T47D (cell line): ENCODE measurements around the gene EPB41L2.

Source experiments
- DNase-seq, 2 experiments: peaks; one replicate each; pipeline versions ENCODE4 v3.0.0 to v3.0.0-alpha.2; 2011 to 2012; ENCODE audit warnings: low read depth in 1 of 2, low spot score in 1 of 2
- JUND ChIP-seq: IDR thresholded peaks from 2 replicates; pipeline ENCODE4 v1.6.1; 2012; ENCODE audit warnings: low read depth
- in situ Hi-C: cut with HindIII; loops from 2 replicates; pipeline ENCODE4 v1.10.0; 2016; ENCODE audit warnings: low sequenced_read_pairs, low pct_unique_long_range_greater_than_20kb

EPB41L2 gene

GRCh38 chr6:131058236-131058635, 4.8 kb downstream of the EPB41L2 start:
- no peak for TF ChIP-seq JUND
- in situ Hi-C loops, result no loop called here
- DNase-seq, result no peak

DNA sequence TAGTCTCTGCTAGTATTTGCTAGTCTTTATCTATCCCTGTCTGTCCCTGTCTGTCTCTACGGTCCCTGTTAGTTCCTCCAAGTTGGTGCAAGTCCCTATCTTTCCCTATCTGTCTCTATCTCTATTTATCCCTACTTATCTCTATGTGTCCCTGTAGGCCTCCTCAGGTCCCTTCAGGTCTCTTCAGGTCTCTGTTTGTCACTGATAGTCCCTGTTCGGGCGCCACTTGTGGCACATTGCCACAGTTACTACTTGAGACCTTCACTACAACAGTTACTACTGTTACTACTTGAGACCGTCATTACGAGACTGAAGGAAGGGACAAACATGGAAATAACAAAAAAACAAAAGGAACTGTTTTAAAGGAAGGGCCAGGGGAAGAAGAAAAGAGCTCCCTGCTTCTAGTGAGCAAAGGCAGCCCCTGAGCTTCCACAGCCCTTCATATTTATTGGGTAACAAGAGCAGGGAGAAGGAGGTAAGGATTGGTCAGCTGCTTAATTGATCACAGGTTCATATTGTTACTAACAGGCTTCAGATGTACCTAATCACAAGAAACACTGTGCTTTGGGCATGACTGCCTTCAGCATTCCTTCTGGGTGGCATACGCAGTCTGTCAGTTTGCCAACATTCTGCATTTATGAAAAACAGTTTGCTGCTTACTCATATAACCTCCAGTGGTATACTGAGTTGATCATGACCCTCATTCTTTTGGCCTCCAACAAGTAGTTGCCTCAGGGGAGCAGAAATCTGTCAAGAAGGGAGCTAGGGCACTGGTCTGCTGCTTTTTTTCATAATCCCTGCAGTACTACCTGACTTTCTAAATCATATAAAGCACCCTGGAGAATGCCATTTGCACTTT, 8.4 kb downstream of the EPB41L2 start:
- peak in 1 of 2 experiments; percentile 6 for DNase-seq
- TF ChIP-seq JUND, result no peak
- in situ Hi-C loops, result no loop called here

GRCh38 chr6:131053546-131054240, 9.4 kb downstream of the EPB41L2 start:
- peak in 1 of 2 experiments; percentile 7 for DNase-seq
- TF ChIP-seq JUND, result no peak
- in situ Hi-C loops, result no loop called here

DNA sequence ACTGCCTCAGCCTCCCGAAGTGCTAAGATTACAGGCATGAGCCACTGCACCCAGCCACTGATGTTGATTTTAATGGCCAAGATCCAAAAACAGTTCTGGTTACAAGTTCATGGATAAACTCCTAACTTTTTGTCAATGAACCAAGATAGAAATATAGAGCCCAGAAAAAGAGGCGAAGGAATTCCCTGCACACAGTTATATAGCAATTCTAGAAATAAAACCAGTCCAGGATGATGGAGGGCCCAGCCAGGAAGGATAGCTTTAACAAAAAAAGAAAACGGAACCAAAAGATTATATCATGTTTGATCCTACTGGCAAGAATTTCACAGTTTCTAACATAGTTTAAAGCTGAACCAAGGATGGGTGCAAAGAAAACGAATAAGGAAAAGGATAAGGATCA, 10.9 kb downstream of the EPB41L2 start:
- DNase-seq, result no peak
- in situ Hi-C loops, result no loop called here
- TF ChIP-seq JUND, result no peak

DNA sequence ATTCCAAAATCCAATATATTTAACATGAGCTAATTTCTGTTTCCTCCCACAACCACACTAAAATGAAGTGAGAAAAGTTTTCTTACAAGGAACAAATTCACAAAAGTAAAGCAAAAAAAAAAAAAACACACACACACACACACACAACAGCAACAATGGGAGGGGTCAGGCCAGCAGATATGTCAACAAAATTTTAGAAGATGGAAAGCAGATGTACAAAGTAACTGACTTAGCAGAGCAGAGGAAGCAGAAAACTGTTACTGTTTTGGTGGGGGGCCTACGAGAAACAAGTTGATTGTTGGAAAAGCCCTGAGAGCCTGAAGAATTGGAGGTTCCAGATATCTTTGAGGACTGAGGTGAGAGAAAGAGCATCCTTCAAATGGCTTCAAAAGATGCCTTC, 11.7 kb downstream of the EPB41L2 start:
- no peak for TF ChIP-seq JUND
- in situ Hi-C loops, result no loop called here
- DNase-seq, result no peak

- TF ChIP-seq JUND, result no peak
- no peak for DNase-seq
- in situ Hi-C loops, result no loop called here
Observed at GRCh38 chr6:131049608-131050007, 13.4 kb downstream of the EPB41L2 start.

DNA sequence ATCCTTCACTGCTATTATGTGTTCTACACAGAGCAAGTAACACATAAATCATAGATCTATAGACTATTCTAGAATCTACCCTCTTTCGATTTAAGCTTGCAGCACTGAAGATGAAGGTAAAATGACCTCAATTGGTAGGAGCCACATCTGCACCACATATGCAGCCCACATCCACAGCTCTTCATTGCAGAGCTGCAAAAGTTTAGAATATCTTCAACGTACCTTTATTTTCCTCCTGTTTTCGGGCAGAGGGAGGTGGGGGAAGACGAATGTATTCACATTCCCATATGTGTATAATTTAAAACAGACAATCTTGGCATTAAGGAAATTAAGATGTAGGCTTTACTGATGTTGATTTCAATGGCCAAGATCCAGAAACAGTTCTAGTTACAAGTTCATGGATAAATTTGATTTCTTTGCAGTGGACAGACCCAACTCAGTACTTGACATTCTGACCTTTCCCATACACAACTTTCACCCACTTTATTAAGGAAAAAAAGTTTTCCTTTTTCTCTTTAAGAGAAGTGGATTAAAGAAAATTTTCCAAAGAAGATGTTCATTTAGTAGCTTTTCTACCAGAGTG, 14.0 kb downstream of the EPB41L2 start:
- in situ Hi-C loops, result no loop called here
- no peak for TF ChIP-seq JUND
- no peak for DNase-seq

GRCh38 chr6:131048459-131048858, 14.6 kb downstream of the EPB41L2 start:
- TF ChIP-seq JUND, result no peak
- in situ Hi-C loops, result no loop called here
- no peak for DNase-seq

GRCh38 chr6:131045139-131045538, 17.9 kb downstream of the EPB41L2 start:
- in situ Hi-C loops, result no loop called here
- TF ChIP-seq JUND, result no peak
- no peak for DNase-seq

GRCh38 chr6:131043902-131044447, 19.1 kb downstream of the EPB41L2 start:
- in situ Hi-C loops, result no loop called here
- TF ChIP-seq JUND, result no peak
- DNase-seq, result no peak

DNA sequence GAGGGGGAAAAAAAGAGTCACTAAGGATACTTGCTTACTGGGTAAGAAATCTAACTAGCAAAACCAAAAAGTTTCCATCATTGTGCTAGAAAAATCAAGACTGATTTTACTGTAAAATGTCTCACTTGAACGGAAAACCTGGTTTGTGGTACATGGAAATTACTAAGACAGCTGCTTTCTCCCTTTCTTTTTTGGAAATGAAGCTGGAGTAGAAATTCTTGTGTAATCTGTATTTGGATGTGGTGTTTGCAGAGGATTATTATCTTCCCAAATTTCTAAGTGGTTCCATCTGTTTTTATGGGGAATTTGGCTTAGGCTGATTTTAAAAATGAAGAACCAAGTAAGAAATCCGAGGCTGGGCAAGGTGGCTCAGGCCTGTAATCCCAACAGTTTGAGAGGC, 20.4 kb downstream of the EPB41L2 start:
- DNase-seq, result no peak
- no peak for TF ChIP-seq JUND
- in situ Hi-C loops, result no loop called here

- TF ChIP-seq JUND, result no peak
- in situ Hi-C loops, result no loop called here
Observed at GRCh38 chr6:131041814-131042213, 21.2 kb downstream of the EPB41L2 start.

GRCh38 chr6:131040866-131041265, 22.2 kb downstream of the EPB41L2 start:
- in situ Hi-C loops, result no loop called here
- TF ChIP-seq JUND, result no peak
- DNase-seq, result no peak

More at GRCh38 chr6:131041814-131042213, 21.2 kb downstream of the EPB41L2 start:
- DNase-seq, result no peak
